ENCODE results near the gene KMT2C.

GRCh38 chr7:152178405-152179058 is 257.3 kb downstream of the KMT2C start:
- TF ChIP-seq CTCF (conservative IDR thresholded peaks at IDR 0.05) (no peak), ZFX (IDR thresholded peaks at IDR 0.05) (no peak)
